ENCODE data around the gene NRIP1.
"Not testable (repeated sequence)": the region's sequence is repeated elsewhere in the genome, so short reads cannot be mapped to it uniquely, and the experiment has no call there.

Gene NRIP1

GRCh38 chr21:14972678-14973077 lies 92.1 kb downstream of the NRIP1 start:
- no peak for DNase-seq (ENCODE audit: low spot score)

- no peak for DNase-seq (ENCODE audit: low spot score)
These were observed 96.0 kb downstream of the NRIP1 start for GRCh38 chr21:14968821-14969220.

- DNase-seq (ENCODE audit: low spot score) = no peak
These were observed 96.8 kb downstream of the NRIP1 start for GRCh38 chr21:14968029-14968428.

GRCh38 chr21:14964621-14965020 lies 100.2 kb downstream of the NRIP1 start:
- no peak for DNase-seq (ENCODE audit: low spot score)

GRCh38 chr21:14962217-14962616 lies 102.6 kb downstream of the NRIP1 start:
- DNase-seq (ENCODE audit: low spot score) = no peak

- DNase-seq (ENCODE audit: low spot score) = no peak
These were observed 103.3 kb downstream of the NRIP1 start for GRCh38 chr21:14961502-14961901.

- DNase-seq (ENCODE audit: low spot score) = no peak
These were observed 105.5 kb downstream of the NRIP1 start for GRCh38 chr21:14959343-14959742.

- DNase-seq (ENCODE audit: low spot score) = no peak
These were observed 107.0 kb downstream of the NRIP1 start for GRCh38 chr21:14957836-14958235.

- DNase-seq (ENCODE audit: low spot score) = no peak
These were observed 108.0 kb downstream of the NRIP1 start for GRCh38 chr21:14956807-14957206.

- DNase-seq (ENCODE audit: low spot score) = no peak
These were observed 108.8 kb downstream of the NRIP1 start for GRCh38 chr21:14955936-14956520.

GRCh38 chr21:14952916-14953315 lies 111.9 kb downstream of the NRIP1 start:
- no peak for DNase-seq (ENCODE audit: low spot score)

GRCh38 chr21:14949603-14950002 lies 115.2 kb downstream of the NRIP1 start:
- DNase-seq (ENCODE audit: low spot score) = no peak

- DNase-seq (ENCODE audit: low spot score) = no peak
These were observed 117.1 kb downstream of the NRIP1 start for GRCh38 chr21:14947613-14948160.

- no peak for DNase-seq (ENCODE audit: low spot score)
These were observed 119.6 kb downstream of the NRIP1 start for GRCh38 chr21:14945176-14945575.

- DNase-seq (ENCODE audit: low spot score) = no peak
These were observed 121.2 kb downstream of the NRIP1 start for GRCh38 chr21:14943616-14944015.

GRCh38 chr21:14942801-14943490 lies 121.9 kb downstream of the NRIP1 start:
- DNase-seq (ENCODE audit: low spot score) = no peak

GRCh38 chr21:14927324-14927723 lies 137.5 kb downstream of the NRIP1 start:
- DNase-seq (ENCODE audit: low spot score) = not testable (repeated sequence)

- no peak for DNase-seq (ENCODE audit: low spot score)
These were observed 138.6 kb downstream of the NRIP1 start for GRCh38 chr21:14926186-14926585.

- DNase-seq (ENCODE audit: low spot score) = no peak
These were observed 141.3 kb downstream of the NRIP1 start for GRCh38 chr21:14923468-14923867.

GRCh38 chr21:14922980-14923379 lies 141.8 kb downstream of the NRIP1 start:
- no peak for DNase-seq (ENCODE audit: low spot score)

GRCh38 chr21:14918527-14918926 lies 146.3 kb downstream of the NRIP1 start:
- no peak for DNase-seq (ENCODE audit: low spot score)

GRCh38 chr21:14917762-14918161 lies 147.0 kb downstream of the NRIP1 start:
- DNase-seq (ENCODE audit: low spot score) = no peak

- no peak for DNase-seq (ENCODE audit: low spot score)
These were observed 148.1 kb downstream of the NRIP1 start for GRCh38 chr21:14916676-14917141.

GRCh38 chr21:14913638-14914037 lies 151.2 kb downstream of the NRIP1 start:
- no peak for DNase-seq (ENCODE audit: low spot score)

Measured in pons (tissue), 1 donor.